K562 (cell line): ENCODE results near the gene DNAJA1. TPM values are rescaled to one million over a fixed set of nuclear protein-coding genes. Genes with fewer than 3 reads are reported as not detected.

ENCODE experiments used
- ATAC-seq: fragments of 200-7000 bp; cut with Tn5 transposase; 3 replicates; pipeline ENCODE4 v1.9.1; 2020; ENCODE audit warnings: moderate library complexity
- BruUV-seq: library from RNA; stranded (reverse); fragments of 400-500 nt; replicated peaks from 2 replicates; lab custom pipeline; 2021; lab: Mats Ljungman, UMichigan
- CTCF ChIA-PET: fragments of 300-600 bp; formaldehyde crosslinking; extraction: SDS; loops from one replicate; lab custom pipeline; 2021; ENCODE audit warnings: low intra/inter-chr PET ratio; lab: Yijun Ruan, JAX
- POLR2A ChIA-PET: fragments of 300-600, 350-650 bp; sonication (Branson Sonifier 250); formaldehyde crosslinking; extraction: SDS; loops from one replicate; lab custom pipeline; 2021; ENCODE audit warnings: antibody characterized with exemption, inconsistent platforms; lab: Yijun Ruan, JAX
- DNase-seq, 4 experiments: peaks; one replicate each; pipeline versions ENCODE4 v3.0.0 to v3.0.0-alpha.2; 2011 to 2018; ENCODE audit warnings: low spot score in 3 of 4, mixed read lengths in 3 of 4; ENCODE audit errors: extremely low read depth in 1 of 4
- FAIRE-seq: peaks from 2 replicates; lab custom pipeline; 2011; peaks lifted over from hg19 to GRCh38; lab: Jason Lieb, UNC
- H2AFZ ChIP-seq: 2 replicates; pipeline ENCODE4 v1.6.0; 2011; ENCODE audit warnings: low read depth, low read length, control low read depth, inconsistent platforms
- H3K27ac ChIP-seq: fragments of 200-600 bp; 3 replicates; pipeline ENCODE4 v1.8.0; 2011; ENCODE audit warnings: low read depth, mild to moderate bottlenecking, control low read depth, inconsistent platforms, low read length, moderate library complexity, mixed read lengths; ENCODE audit errors: extremely low read depth
- H3K27me3 ChIP-seq, 2 experiments: fragments of 300-600 bp in 1 of 2; 2 replicates in 1 of 2; 3 replicates in 1 of 2; pipeline versions ENCODE4 v1.6.0 to v1.8.0; 2011; ENCODE audit warnings: inconsistent platforms in 2 of 2, low read length in 2 of 2, mild to moderate bottlenecking in 1 of 2, mixed read lengths in 1 of 2, moderate library complexity in 1 of 2; ENCODE audit not compliant: control insufficient read depth in 2 of 2, insufficient read depth in 2 of 2
- H3K36me3 ChIP-seq: fragments of 300-600 bp; 3 replicates; pipeline ENCODE4 v1.8.0; 2011; ENCODE audit warnings: mild to moderate bottlenecking, low read length, inconsistent platforms; ENCODE audit not compliant: control insufficient read depth, insufficient read depth
- H3K4me1 ChIP-seq, 2 experiments: fragments of 200-600 bp in 1 of 2; replicated peaks in 1 of 2; 2 replicates in 1 of 2; 3 replicates in 1 of 2; pipeline versions ENCODE4 v1.5.1 to v1.8.0; 2011; ENCODE audit warnings: inconsistent platforms in 2 of 2, low read length in 2 of 2, mild to moderate bottlenecking in 1 of 2, mixed read lengths in 1 of 2, moderate library complexity in 1 of 2; ENCODE audit not compliant: control insufficient read depth in 2 of 2, insufficient read depth in 2 of 2
- H3K4me2 ChIP-seq: 2 replicates; pipeline ENCODE4 v1.6.1; 2011; ENCODE audit warnings: low read length, control low read depth, inconsistent platforms, mixed read lengths; ENCODE audit not compliant: insufficient read depth
- H3K4me3 ChIP-seq: fragments of 200-600 bp; sonication (generic), shearing (Covaris generic); 2 replicates; pipeline ENCODE4 v1.5.1; 2016; ENCODE audit warnings: control low read depth, inconsistent platforms
- H3K79me2 ChIP-seq: fragments of 200-600 bp; 3 replicates; pipeline ENCODE4 v1.8.0; 2011; ENCODE audit warnings: low read length, inconsistent platforms; ENCODE audit not compliant: control insufficient read depth, insufficient read depth
- H3K9ac ChIP-seq, 2 experiments: 2 replicates each; pipeline versions ENCODE4 v1.6.0 to v1.6.1; 2011; ENCODE audit warnings: low read depth in 2 of 2, low read length in 2 of 2, control low read depth in 1 of 2, inconsistent platforms in 1 of 2, mild to moderate bottlenecking in 1 of 2, mixed read lengths in 1 of 2; ENCODE audit not compliant: insufficient read depth in 1 of 2
- H3K9me1 ChIP-seq: one replicate; pipeline ENCODE4 v1.6.0; 2011; ENCODE audit warnings: inconsistent platforms, mild to moderate bottlenecking, low read length, moderate library complexity; ENCODE audit not compliant: control insufficient read depth, insufficient read depth
- H3K9me3 ChIP-seq: replicated peaks from 2 replicates; pipeline ENCODE4 v1.5.1; 2011; ENCODE audit warnings: low read depth, low read length, inconsistent platforms; ENCODE audit not compliant: control insufficient read depth, insufficient read depth
- H4K20me1 ChIP-seq: replicated peaks from 2 replicates; pipeline ENCODE4 v1.6.1; 2011; ENCODE audit warnings: low read length, inconsistent platforms, mixed read lengths; ENCODE audit not compliant: control insufficient read depth, insufficient read depth
- ATF1 ChIP-seq, 2 experiments: fragments of 450-650 bp in 1 of 2; IDR thresholded peaks; 2 replicates each; pipeline ENCODE4 v1.6.1; 2016; ENCODE audit warnings: missing compliant biosample characterization in 1 of 2, missing genetic modification characterization in 1 of 2
- CBX5 ChIP-seq: IDR thresholded peaks from 2 replicates; pipeline ENCODE4 v1.6.1; 2014; ENCODE audit warnings: low read depth, borderline replicate concordance
- CXXC5 ChIP-seq: fragments of 250-450 bp; sonication (Bioruptor Pico); IDR thresholded peaks from 2 replicates; pipeline ENCODE4 v1.8.0; 2022; ENCODE audit warnings: inconsistent platforms, mild to moderate bottlenecking, moderate library complexity
- ILF3 ChIP-seq: fragments of 450-650 bp; IDR thresholded peaks from 2 replicates; pipeline ENCODE4 v1.6.1; 2018; ENCODE audit warnings: antibody characterized with exemption, mild to moderate bottlenecking, moderate library complexity, borderline replicate concordance
- LCOR ChIP-seq: sonication (generic); formaldehyde crosslinking; IDR thresholded peaks from 2 replicates; pipeline ENCODE4 v1.8.0; 2022; ENCODE audit warnings: mild to moderate bottlenecking, missing genetic modification reagents
- PHTF2 ChIP-seq: fragments of 250-450 bp; sonication (Bioruptor Pico); IDR thresholded peaks from 2 replicates; pipeline ENCODE4 v1.5.0; 2021; ENCODE audit warnings: mild to moderate bottlenecking
- POLR2A ChIP-seq: fragments of 450-650 bp; conservative IDR thresholded peaks from 2 replicates; pipeline ENCODE4 v1.6.1; 2016
- RFX1 ChIP-seq: fragments of 450-650 bp; IDR thresholded peaks from 2 replicates; pipeline ENCODE4 v1.6.1; 2016; ENCODE audit warnings: mild to moderate bottlenecking, moderate library complexity
- SMAD1 ChIP-seq: fragments of 150-350 bp; IDR thresholded peaks from 2 replicates; pipeline ENCODE4 v1.6.1; 2014; ENCODE audit warnings: low read length, low read depth; ENCODE audit not compliant: partially characterized antibody
- SMARCE1 ChIP-seq: fragments of 450-650 bp; IDR thresholded peaks from 2 replicates; pipeline ENCODE4 v1.7.1; 2016; ENCODE audit warnings: mild to moderate bottlenecking
- SNAPC5 ChIP-seq: fragments of 250-450 bp; sonication (Bioruptor Pico); IDR thresholded peaks from 2 replicates; pipeline ENCODE4 v1.8.0; 2021; ENCODE audit warnings: moderate library complexity, mild to moderate bottlenecking, inconsistent platforms
- SOX6 ChIP-seq: fragments of 450-650 bp; IDR thresholded peaks from 2 replicates; pipeline ENCODE4 v1.6.1; 2014; ENCODE audit warnings: mild to moderate bottlenecking
- SREBF2 ChIP-seq: sonication (generic); formaldehyde crosslinking; IDR thresholded peaks from 2 replicates; pipeline ENCODE4 v1.4.0; 2020; ENCODE audit warnings: mild to moderate bottlenecking, missing genetic modification reagents
- TCFL5 ChIP-seq: fragments of 250-450 bp; sonication (Bioruptor Pico); conservative IDR thresholded peaks from 2 replicates; pipeline ENCODE4 v1.6.1; 2021; ENCODE audit warnings: mild to moderate bottlenecking, moderate library complexity, matching md5 sums
- TGIF2 ChIP-seq: sonication (generic); formaldehyde crosslinking; IDR thresholded peaks from 2 replicates; pipeline ENCODE4 v1.8.1; 2022; ENCODE audit warnings: mild to moderate bottlenecking, missing genetic modification reagents, moderate library complexity
- ZC3H4 ChIP-seq: sonication (generic); formaldehyde crosslinking; IDR thresholded peaks from 2 replicates; pipeline ENCODE4 v1.9.0; 2021; ENCODE audit warnings: missing genetic modification reagents, borderline replicate concordance
- ZNF280B ChIP-seq: fragments of 250-450 bp; sonication (Bioruptor Pico); IDR thresholded peaks from 2 replicates; pipeline ENCODE4 v1.5.1; 2021; ENCODE audit warnings: mild to moderate bottlenecking
- ZNF398 ChIP-seq: fragments of 250-450 bp; sonication (Bioruptor Pico); IDR thresholded peaks from 2 replicates; pipeline ENCODE4 v1.8.0; 2021; ENCODE audit warnings: moderate library complexity, mild to moderate bottlenecking, inconsistent platforms
- WGBS: fragments of 100-300 bp; shearing (Covaris generic); methylation state at CpG from one replicate; pipeline ENCODE4 v1.1.6; 2016; ENCODE audit warnings: low coverage, mixed read lengths; ENCODE audit not compliant: insufficient coverage; ENCODE audit errors: missing lambda C conversion rate; 5-methylcytosine and 5-hydroxymethylcytosine counted together
- in situ Hi-C: fragments of 300-500 bp; cut with MboI; formaldehyde crosslinking; loops from 4 replicates; pipeline ENCODE4 v1.15.0; 2018; ENCODE audit warnings: inconsistent platforms, mixed read lengths
- intact Hi-C: fragments of 100-400 bp; cut with micrococcal nuclease; formaldehyde crosslinking; loops from 2 replicates; pipeline ENCODE4 v1.14.2; 2022
- polyA plus RNA-seq, 8 experiments: library from polyadenylated mRNA; depleted of rRNA in 4 of 8; stranded (reverse) in 5 of 8; unstranded in 3 of 8; fragments of >200 nt; fragmentation: Nextera tagmentation in 2 of 8; fragmentation: Illumina TruSeq in 1 of 8; extraction: Ambion mirVana in 2 of 8; extraction: Trizol in 1 of 8; gene quantifications; 2 replicates each; pipeline versions ENCODE4 v1.2.1 to v1.2.3, GENCODE V29; 2011 to 2014; ENCODE audit warnings: inconsistent platforms in 1 of 8, missing spikeins in 1 of 8
- total RNA-seq, 7 experiments: library from RNA; depleted of rRNA in 6 of 7; stranded (reverse); fragments of >200 nt in 6 of 7; fragmentation: Illumina TruSeq in 2 of 7; extraction: Trizol in 2 of 7; gene quantifications; 2 replicates each; pipeline versions ENCODE4 v1.2.1 to v1.2.3, GENCODE V29; 2011 to 2021; ENCODE audit warnings: low replicate concordance in 1 of 7

The DNAJA1 gene
- total and polyA plus RNA-seq, 9 of the 15 experiments (the other 6 are each of a cell fraction or from before 2014, with no cell fraction given) = 109 to 359 (median 175) TPM

GRCh38 chr9:33032865-33033264 is 7.8 kb downstream of the DNAJA1 start:
- H3K4me2 ChIP-seq = no peak overlapping the region
- H3K79me2 ChIP-seq = peaks cover 54% of the 10 kb centered on the region
- TF ChIP-seq ZNF398 (CRISPR knock-in tag) (no peak), RFX1 (no peak), ZNF280B (CRISPR knock-in tag) (no peak), ILF3 (no peak), SREBF2 (CRISPR knock-in tag) (no peak), LCOR (CRISPR knock-in tag) (no peak), CBX5 (no peak), SMARCE1 (no peak), ZC3H4 (CRISPR knock-in tag) (no peak), SNAPC5 (CRISPR knock-in tag) (no peak), SOX6 (no peak), SMAD1 (no peak), TCFL5 (CRISPR knock-in tag) (no peak), PHTF2 (no peak), ATF1 (CRISPR knock-in tag; IDR thresholded peaks at IDR 0.05) (no peak), ATF1 (tag; IDR thresholded peaks at IDR 0.05) (no peak), TGIF2 (CRISPR knock-in tag) (no peak), CXXC5 (no peak), POLR2A (no peak)
- 81% methylated on average over 4 of the region's 5 CpGs for WGBS
- no peaks in the 10 kb centered on the region for H3K9me1 ChIP-seq
- H3K4me1 ChIP-seq = no peaks in the 10 kb centered on the region; a peak in 3 of 5 replicates
- intact Hi-C loops (no loop called here), in situ Hi-C loops (no loop called here)
- no peak overlapping the region for H3K4me3 ChIP-seq
- no peak overlapping the region for H3K27ac ChIP-seq
- no peaks in the 10 kb centered on the region for H3K9me3 ChIP-seq
- H2AFZ ChIP-seq = no peak overlapping the region
- FAIRE-seq (no peak), ATAC-seq (no peak), DNase-seq (no peak)
- no peaks in the 10 kb centered on the region for H3K27me3 ChIP-seq
- ChIA-PET POLR2A (no interaction called here), CTCF (no interaction called here)
- 0 out of 2 replicates have a peak, but pooled peaks cover 6% of the 10 kb centered on the region for H4K20me1 ChIP-seq
- peaks cover 97% of the 10 kb centered on the region for H3K36me3 ChIP-seq
- BruUV-seq = no TSS peak
- H3K9ac ChIP-seq = no peak overlapping the region
